Activated effector memory CD4-positive, alpha-beta T cell treated with Interleukin-2 at 50 U/mL for 16 hours (primary cell): Measurements from ENCODE around the gene CIT.
"Not testable (repeated sequence)": the region's sequence is repeated elsewhere in the genome, so short reads cannot be mapped to it uniquely, and the experiment has no call there.

ENCODE experiments used
- DNase-seq: peaks from one replicate; pipeline ENCODE4 v3.0.0-alpha.2; 2020

The CIT gene

GRCh38 chr12:119727600-119728443, 149.3 kb downstream of the CIT start:
- no peak for DNase-seq

GRCh38 chr12:119725523-119725922, 151.6 kb downstream of the CIT start:
- DNase-seq = no peak

GRCh38 chr12:119721306-119721705, 155.8 kb downstream of the CIT start:
- DNase-seq = no peak

GRCh38 chr12:119720349-119720748, 156.8 kb downstream of the CIT start:
- no peak for DNase-seq

- DNase-seq = no peak
Observed at GRCh38 chr12:119718141-119718540, 159.0 kb downstream of the CIT start.

- DNase-seq = no peak
Observed at GRCh38 chr12:119715268-119715620, 161.9 kb downstream of the CIT start.

- DNase-seq = no peak
Observed at GRCh38 chr12:119714614-119715267, 162.4 kb downstream of the CIT start.

GRCh38 chr12:119713551-119714031, 163.5 kb downstream of the CIT start:
- no peak for DNase-seq

GRCh38 chr12:119712721-119713120, 164.4 kb downstream of the CIT start:
- no peak for DNase-seq

- no peak for DNase-seq
Observed at GRCh38 chr12:119711693-119712092, 165.4 kb downstream of the CIT start.

- DNase-seq = no peak
Observed at GRCh38 chr12:119710965-119711551, 166.1 kb downstream of the CIT start.

- DNase-seq = no peak
Observed at GRCh38 chr12:119710374-119710964, 166.7 kb downstream of the CIT start.

- DNase-seq = not testable (repeated sequence)
Observed at GRCh38 chr12:119706427-119706826, 170.7 kb downstream of the CIT start.

- no peak for DNase-seq
Observed at GRCh38 chr12:119705182-119705581, 171.9 kb downstream of the CIT start.

- no peak for DNase-seq
Observed at GRCh38 chr12:119704065-119704747, 172.9 kb downstream of the CIT start.

- DNase-seq = no peak
Observed at GRCh38 chr12:119700078-119700477, 177.0 kb downstream of the CIT start.

- DNase-seq = no peak
Observed at GRCh38 chr12:119699199-119699760, 177.8 kb downstream of the CIT start.

GRCh38 chr12:119696943-119697342, 180.2 kb downstream of the CIT start:
- no peak for DNase-seq

GRCh38 chr12:119695034-119695433, 182.1 kb downstream of the CIT start:
- DNase-seq = no peak

GRCh38 chr12:119694111-119694510, 183.0 kb downstream of the CIT start:
- no peak for DNase-seq

GRCh38 chr12:119693511-119693910, 183.6 kb downstream of the CIT start:
- no peak for DNase-seq

GRCh38 chr12:119692997-119693396, 184.1 kb downstream of the CIT start:
- no peak for DNase-seq

- no peak for DNase-seq
Observed at GRCh38 chr12:119692410-119692809, 184.7 kb downstream of the CIT start.
